Right lobe of liver (tissue), 4 donors: Measurements from ENCODE around the gene MUC13.

Experiments
- CTCF ChIP-seq, 4 donors: fragments of 200-600 bp in 3 of 4; fragments of 450-650 bp in 1 of 4; IDR thresholded peaks; one replicate each; pipeline versions ENCODE4 v1.5.1 to v1.8.0; 2016 to 2022; ENCODE audit warnings: antibody characterized with exemption in 4 of 4, mild to moderate bottlenecking in 2 of 4
- POLR2A ChIP-seq: fragments of 450-650 bp; IDR thresholded peaks from one replicate; pipeline ENCODE4 v1.6.1; 2017; ENCODE audit warnings: antibody characterized with exemption, mild to moderate bottlenecking
- donor health status: DM: no; HTN: no; CAD: no.
- donor health status: DM: no; HTN: no; CAD: no.
- donor health status: DM: no; HTN: yes; CAD: no.

GRCh38 chr3:124941771-124942170 lies 7.2 kb upstream of the MUC13 start:
- no peak for TF ChIP-seq POLR2A
- no peak for TF ChIP-seq CTCF (IDR thresholded peaks at IDR 0.05)
